ENCODE measurements around the gene FAXC.
"Not testable (repeated sequence)": the region's sequence is repeated elsewhere in the genome, so short reads cannot be mapped to it uniquely, and the experiment has no call there.

DNA sequence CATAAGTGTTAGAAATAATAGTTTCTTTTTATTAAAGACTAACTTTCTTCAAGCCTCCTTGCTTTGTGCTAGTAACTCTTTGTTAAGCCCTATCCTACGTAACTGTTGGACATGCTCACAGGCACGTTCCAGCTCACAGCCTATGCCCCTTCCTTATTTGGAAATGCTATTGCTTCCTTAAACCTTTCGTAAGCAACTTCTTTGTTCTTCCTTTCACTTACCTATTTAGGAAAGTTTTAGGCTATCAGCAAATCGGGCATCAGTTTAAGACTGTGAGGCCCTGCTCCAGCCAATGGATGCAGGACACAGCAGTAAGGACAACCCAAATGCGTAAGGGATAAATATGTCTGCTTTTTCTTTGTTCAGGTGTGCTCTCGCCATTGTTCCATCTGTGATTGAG is 14.2 kb downstream of the FAXC start:
- TF ChIP-seq, protein P1, sequence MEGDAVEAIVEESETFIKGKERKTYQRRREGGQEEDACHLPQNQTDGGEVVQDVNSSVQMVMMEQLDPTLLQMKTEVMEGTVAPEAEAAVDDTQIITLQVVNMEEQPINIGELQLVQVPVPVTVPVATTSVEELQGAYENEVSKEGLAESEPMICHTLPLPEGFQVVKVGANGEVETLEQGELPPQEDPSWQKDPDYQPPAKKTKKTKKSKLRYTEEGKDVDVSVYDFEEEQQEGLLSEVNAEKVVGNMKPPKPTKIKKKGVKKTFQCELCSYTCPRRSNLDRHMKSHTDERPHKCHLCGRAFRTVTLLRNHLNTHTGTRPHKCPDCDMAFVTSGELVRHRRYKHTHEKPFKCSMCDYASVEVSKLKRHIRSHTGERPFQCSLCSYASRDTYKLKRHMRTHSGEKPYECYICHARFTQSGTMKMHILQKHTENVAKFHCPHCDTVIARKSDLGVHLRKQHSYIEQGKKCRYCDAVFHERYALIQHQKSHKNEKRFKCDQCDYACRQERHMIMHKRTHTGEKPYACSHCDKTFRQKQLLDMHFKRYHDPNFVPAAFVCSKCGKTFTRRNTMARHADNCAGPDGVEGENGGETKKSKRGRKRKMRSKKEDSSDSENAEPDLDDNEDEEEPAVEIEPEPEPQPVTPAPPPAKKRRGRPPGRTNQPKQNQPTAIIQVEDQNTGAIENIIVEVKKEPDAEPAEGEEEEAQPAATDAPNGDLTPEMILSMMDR (IDR thresholded peaks at IDR 0.05), result not testable (repeated sequence)
- not testable (repeated sequence) for TF ChIP-seq EZH2, EZH2phosphoT487 (IDR thresholded peaks at IDR 0.05)

All from neural progenitor cell (in vitro differentiated cells).